Thoracic aorta (tissue), 2 donors: ENCODE results near the gene PTGDR. TPM values are rescaled to one million over a fixed set of nuclear protein-coding genes. Genes with fewer than 3 reads are reported as not detected.

Experiments used
- ATAC-seq: fragments of 150-250 bp; one replicate; pipeline ENCODE4 v1.8.0; 2017; ENCODE audit warnings: low read depth; ENCODE audit not compliant: insufficient number of reproducible peaks, low FRiP score
- DNase-seq: peaks from one replicate; pipeline ENCODE4 v3.0.0-alpha.2; 2020; ENCODE audit warnings: low spot score
- H3K27ac ChIP-seq, 2 donors: fragments of 200-600 bp; sonication (generic); 1 replicate in 1 of 2; 2 replicates in 1 of 2; pipeline ENCODE4 v1.5.1; 2016; ENCODE audit warnings: mild to moderate bottlenecking in 2 of 2, moderate library complexity in 2 of 2
- H3K27me3 ChIP-seq: fragments of 200-600 bp; sonication (generic); replicated peaks from 2 replicates; pipeline ENCODE4 v1.6.0; 2016; ENCODE audit warnings: mild to moderate bottlenecking; ENCODE audit not compliant: insufficient read depth
- H3K36me3 ChIP-seq: fragments of 200-600 bp; sonication (generic); one replicate; pipeline ENCODE4 v1.5.1; 2016
- H3K4me1 ChIP-seq, 2 donors: fragments of 200-600 bp; sonication (generic); 1 replicate in 1 of 2; 2 replicates in 1 of 2; pipeline versions ENCODE4 v1.5.1 to v1.6.0; 2016; ENCODE audit warnings: low read depth in 2 of 2, mild to moderate bottlenecking in 1 of 2; ENCODE audit not compliant: control insufficient read depth in 1 of 2
- H3K4me3 ChIP-seq: fragments of 200-600 bp; sonication (generic); 2 replicates; pipeline ENCODE4 v1.5.1; 2016; ENCODE audit warnings: mild to moderate bottlenecking
- H3K9me3 ChIP-seq: fragments of 200-600 bp; sonication (generic); 2 replicates; pipeline ENCODE4 v1.5.1; 2016
- total RNA-seq, 2 donors: library from RNA; depleted of rRNA; stranded (reverse); fragments of >200 nt; gene quantifications; one replicate each; pipeline versions ENCODE4 v1.1.0 to v1.2.3, GENCODE V29; 2016
- TF ChIP-seq, protein P1 (sequence below): fragments of 200-600 bp; sonication (generic); IDR thresholded peaks from one replicate; pipeline ENCODE4 v1.5.1; 2019; ENCODE audit warnings: antibody characterized with exemption

Gene PTGDR
- total RNA-seq, 2 donors from 2014 or later, result 2.0 to 2.9 TPM

DNA sequence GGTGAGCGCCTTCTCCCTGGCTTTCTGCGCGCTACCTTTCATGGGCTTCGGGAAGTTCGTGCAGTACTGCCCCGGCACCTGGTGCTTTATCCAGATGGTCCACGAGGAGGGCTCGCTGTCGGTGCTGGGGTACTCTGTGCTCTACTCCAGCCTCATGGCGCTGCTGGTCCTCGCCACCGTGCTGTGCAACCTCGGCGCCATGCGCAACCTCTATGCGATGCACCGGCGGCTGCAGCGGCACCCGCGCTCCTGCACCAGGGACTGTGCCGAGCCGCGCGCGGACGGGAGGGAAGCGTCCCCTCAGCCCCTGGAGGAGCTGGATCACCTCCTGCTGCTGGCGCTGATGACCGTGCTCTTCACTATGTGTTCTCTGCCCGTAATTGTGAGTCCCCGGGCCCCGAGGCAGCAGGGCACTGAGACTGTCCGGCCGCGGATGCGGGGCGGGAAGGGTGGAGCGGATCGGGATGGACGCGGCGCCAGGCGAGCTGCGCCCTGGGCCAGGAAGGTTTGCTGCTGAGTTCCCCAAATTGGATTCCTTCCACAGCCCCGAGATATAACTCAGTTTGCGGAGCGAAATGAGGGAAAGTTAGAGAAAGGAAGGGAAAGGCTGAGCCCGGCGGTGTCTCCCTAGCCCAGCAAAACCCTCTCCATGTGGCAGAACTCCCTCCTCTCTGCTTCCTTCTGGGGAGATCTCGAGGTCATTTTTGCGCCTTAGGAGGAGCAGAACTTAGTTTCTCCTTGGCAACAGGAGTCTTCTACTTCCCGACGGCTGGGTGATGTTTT lies 972 bp downstream of the PTGDR start:
- TF ChIP-seq, protein P1, sequence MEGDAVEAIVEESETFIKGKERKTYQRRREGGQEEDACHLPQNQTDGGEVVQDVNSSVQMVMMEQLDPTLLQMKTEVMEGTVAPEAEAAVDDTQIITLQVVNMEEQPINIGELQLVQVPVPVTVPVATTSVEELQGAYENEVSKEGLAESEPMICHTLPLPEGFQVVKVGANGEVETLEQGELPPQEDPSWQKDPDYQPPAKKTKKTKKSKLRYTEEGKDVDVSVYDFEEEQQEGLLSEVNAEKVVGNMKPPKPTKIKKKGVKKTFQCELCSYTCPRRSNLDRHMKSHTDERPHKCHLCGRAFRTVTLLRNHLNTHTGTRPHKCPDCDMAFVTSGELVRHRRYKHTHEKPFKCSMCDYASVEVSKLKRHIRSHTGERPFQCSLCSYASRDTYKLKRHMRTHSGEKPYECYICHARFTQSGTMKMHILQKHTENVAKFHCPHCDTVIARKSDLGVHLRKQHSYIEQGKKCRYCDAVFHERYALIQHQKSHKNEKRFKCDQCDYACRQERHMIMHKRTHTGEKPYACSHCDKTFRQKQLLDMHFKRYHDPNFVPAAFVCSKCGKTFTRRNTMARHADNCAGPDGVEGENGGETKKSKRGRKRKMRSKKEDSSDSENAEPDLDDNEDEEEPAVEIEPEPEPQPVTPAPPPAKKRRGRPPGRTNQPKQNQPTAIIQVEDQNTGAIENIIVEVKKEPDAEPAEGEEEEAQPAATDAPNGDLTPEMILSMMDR, result no peak
- Histone ChIP-seq H3K4me1 (peaks cover 0 to 19% of the 10 kb centered on the region in 2 donors), H3K27ac (no peak overlapping the region), H3K4me3 (peak overlapping the region; percentile 65), H3K27me3 (no peaks in the 10 kb centered on the region), H3K9me3 (no peaks in the 10 kb centered on the region), H3K36me3 (no peaks in the 10 kb centered on the region)
- DNase-seq, result no peak
- ATAC-seq, result no peak

DNA sequence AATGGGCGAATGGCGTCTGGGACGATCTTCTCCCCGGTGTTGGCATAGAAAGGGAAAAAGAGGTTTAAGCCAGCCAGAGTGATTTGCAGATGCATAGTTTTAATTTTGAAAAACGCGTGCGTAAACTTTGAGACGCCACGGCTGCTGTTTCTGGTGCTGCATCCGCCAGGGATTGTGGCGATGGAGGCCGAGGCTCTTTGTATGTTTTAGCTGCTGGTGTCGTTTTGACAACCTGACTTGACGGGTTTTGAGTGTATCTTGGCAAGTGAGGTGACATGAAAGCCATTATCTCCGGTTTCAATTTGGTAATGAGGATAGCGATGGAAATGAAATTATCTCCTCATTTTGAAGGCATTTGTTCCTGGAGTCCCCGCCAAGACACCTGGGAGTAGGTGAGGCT lies 1.6 kb downstream of the PTGDR start:
- Histone ChIP-seq H3K27me3 (no peaks in the 10 kb centered on the region), H3K36me3 (no peaks in the 10 kb centered on the region), H3K9me3 (no peaks in the 10 kb centered on the region), H3K4me3 (peak overlapping the region; percentile 65), H3K4me1 (peaks cover 0 to 19% of the 10 kb centered on the region in 2 donors), H3K27ac (no peak overlapping the region)
- ATAC-seq, result no peak
- TF ChIP-seq, protein P1, result no peak
- DNase-seq, result no peak

DNA sequence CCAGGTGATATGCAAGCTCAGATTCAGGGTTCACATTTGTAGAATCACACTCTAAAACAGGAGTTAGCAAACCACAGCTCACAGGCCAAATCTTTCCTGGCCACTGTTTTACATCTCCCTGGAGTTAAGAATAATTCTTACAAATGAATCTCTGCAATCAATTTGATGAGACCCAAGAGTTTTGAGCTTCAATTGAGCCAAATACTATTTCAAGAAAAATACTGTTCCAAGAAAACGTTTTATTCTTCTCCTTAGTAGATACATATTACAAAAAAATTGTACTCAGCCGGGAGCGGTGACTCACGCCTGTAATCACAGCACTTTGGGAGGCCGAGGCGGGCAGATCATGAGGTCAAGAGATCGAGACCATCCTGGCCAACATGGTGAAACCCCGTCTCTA lies 2.5 kb downstream of the PTGDR start:
- H3K27ac ChIP-seq, result no peak overlapping the region
- H3K36me3 ChIP-seq, result no peaks in the 10 kb centered on the region
- no peaks in the 10 kb centered on the region for H3K9me3 ChIP-seq
- TF ChIP-seq, protein P1, result no peak
- H3K27me3 ChIP-seq, result no peaks in the 10 kb centered on the region
- no peak overlapping the region for H3K4me3 ChIP-seq
- ATAC-seq (no peak), DNase-seq (no peak)
- peaks cover 0 to 19% of the 10 kb centered on the region in 2 donors for H3K4me1 ChIP-seq

DNA sequence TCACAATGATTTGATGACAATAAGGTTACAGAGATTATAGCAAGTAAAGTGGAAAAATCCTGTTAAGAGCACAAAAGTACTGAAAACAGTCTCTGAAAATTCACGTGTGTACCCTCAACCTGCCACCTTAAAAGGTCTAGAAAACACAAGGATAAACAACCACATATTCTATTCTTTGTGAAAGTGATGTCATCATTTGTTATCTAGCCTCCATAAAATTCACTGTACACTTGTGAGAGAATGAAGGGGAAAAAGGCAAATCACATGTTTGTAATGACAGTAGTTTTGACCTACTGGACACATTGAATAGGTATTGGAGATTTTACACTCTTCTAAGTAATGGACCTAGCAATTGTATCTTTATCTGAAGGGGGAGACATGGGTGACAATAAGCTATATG lies 4.0 kb downstream of the PTGDR start:
- Histone ChIP-seq H3K36me3 (no peaks in the 10 kb centered on the region), H3K9me3 (no peaks in the 10 kb centered on the region), H3K4me1 (peaks cover 0 to 18% of the 10 kb centered on the region in 2 donors), H3K4me3 (no peak overlapping the region), H3K27me3 (no peaks in the 10 kb centered on the region), H3K27ac (no peak overlapping the region)
- ATAC-seq, result no peak
- no peak for DNase-seq
- TF ChIP-seq, protein P1, result no peak

DNA sequence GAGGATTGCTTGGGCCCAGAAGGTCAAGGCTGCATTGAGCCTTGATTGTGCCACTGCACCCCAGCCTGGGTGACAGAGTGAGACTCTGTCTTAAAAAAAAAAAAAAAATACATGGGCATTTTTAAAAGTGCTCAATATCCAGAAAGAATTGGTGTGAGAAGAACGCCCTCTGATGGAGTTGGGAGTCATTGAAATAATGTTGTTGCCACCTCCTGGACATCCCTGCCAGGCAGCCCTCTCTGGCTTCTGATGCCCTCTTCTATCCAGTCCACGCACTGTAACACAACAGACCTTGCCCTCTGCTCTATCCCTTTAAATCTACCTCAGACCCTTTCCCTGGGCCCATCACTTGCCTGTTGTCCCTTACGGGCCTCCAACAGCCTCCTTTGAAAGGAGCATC lies 4.9 kb downstream of the PTGDR start:
- Histone ChIP-seq H3K27me3 (no peaks in the 10 kb centered on the region), H3K36me3 (no peaks in the 10 kb centered on the region), H3K27ac (no peak overlapping the region), H3K4me3 (no peak overlapping the region), H3K9me3 (no peaks in the 10 kb centered on the region), H3K4me1 (peaks cover 0 to 10% of the 10 kb centered on the region in 2 donors)
- TF ChIP-seq, protein P1, result no peak
- no peak for ATAC-seq
- DNase-seq, result no peak
